ENCODE measurements around the gene CRYZL1. TPM values are rescaled to one million over a fixed set of nuclear protein-coding genes. Genes with fewer than 3 reads are reported as not detected.

Gene CRYZL1
- total RNA-seq, 1 donor from 2014 or later = 30.7 TPM

DNA sequence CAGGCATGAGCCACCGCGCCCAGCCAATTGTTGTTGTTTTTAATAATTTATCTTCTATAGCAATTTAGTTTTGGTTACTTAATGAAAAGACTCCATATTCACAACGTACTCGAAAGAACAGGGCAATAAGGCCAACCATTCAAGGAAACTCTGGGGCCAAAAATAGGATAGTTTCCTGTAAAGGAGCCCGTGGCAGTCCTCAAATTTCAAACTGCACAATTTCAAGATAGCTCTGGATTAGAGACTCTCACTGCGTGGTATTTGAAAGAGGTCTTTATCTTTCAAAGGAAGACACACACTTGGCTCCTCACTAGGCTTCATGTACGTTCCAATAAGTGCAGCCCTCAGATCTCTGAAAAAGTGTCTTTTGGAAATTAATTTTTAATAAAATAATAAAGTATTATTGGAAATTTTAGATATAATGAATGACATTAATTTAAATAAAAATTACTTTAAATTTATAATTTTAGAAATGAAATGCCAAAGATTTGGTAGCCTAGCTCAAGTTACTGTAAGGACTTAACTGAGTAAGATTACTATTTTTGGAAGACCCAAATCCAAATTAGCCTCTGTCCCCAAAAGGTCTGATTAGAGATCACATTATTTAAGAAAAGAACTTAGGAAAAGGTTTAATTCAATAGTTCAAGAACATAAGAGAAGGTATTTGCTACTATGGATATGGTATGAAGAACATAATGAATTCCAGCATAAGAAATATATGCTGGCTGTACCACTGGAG is 30.4 kb downstream of the CRYZL1 start:
- H3K27me3 Mint-ChIP-seq (ENCODE audit: low read depth, unreplicated experiment) = no peaks in the 10 kb centered on the region
- FAIRE-seq = no peak
- H2AFZ ChIP-seq (ENCODE audit: low read depth, low read length) = no peak overlapping the region
- no peak overlapping the region for H3K4me3 ChIP-seq (ENCODE audit: insufficient read depth, low read depth, low read length)
- no peaks in the 10 kb centered on the region for H4K20me1 ChIP-seq (ENCODE audit: insufficient read depth, low read length)
- H3K36me3 ChIP-seq (ENCODE audit: insufficient read depth, low read length) = peaks cover 8% of the 10 kb centered on the region
- H3K27ac Mint-ChIP-seq (ENCODE audit: unreplicated experiment) = no peak overlapping the region
- DNase-seq (ENCODE audit: low read depth) = no peak
- no peaks in the 10 kb centered on the region for H3K4me1 Mint-ChIP-seq (ENCODE audit: low read depth, unreplicated experiment)
- no peaks in the 10 kb centered on the region for H3K27me3 ChIP-seq (ENCODE audit: insufficient read depth, low read length)
- no peak overlapping the region for H3K27ac ChIP-seq (ENCODE audit: low read depth, low read length)
- no peak for TF ChIP-seq EZH2 (IDR thresholded peaks at IDR 0.05; ENCODE audit: insufficient read depth, low read length)
- no peak for TF ChIP-seq CTCF (IDR thresholded peaks at IDR 0.05; ENCODE audit: insufficient read depth, low read depth, low read length)
- no peaks in the 10 kb centered on the region for H3K79me2 ChIP-seq (ENCODE audit: insufficient read depth, low read length)
- no peaks in the 10 kb centered on the region for H3K9me3 Mint-ChIP-seq (ENCODE audit: unreplicated experiment)
- no peak overlapping the region for H3K4me3 Mint-ChIP-seq (ENCODE audit: unreplicated experiment)
- H3K4me2 ChIP-seq (ENCODE audit: low read length) = no peak overlapping the region
- H3K9me3 ChIP-seq (ENCODE audit: insufficient read depth, low read depth, low read length) = no peaks in the 10 kb centered on the region
- peaks cover 3% of the 10 kb centered on the region for H3K36me3 Mint-ChIP-seq (ENCODE audit: low read depth, unreplicated experiment)
- no peaks in the 10 kb centered on the region for H3K4me1 ChIP-seq (ENCODE audit: insufficient read depth, low read length)
- H3K9ac ChIP-seq (ENCODE audit: low read length) = no peak overlapping the region

GRCh38 chr21:33608559-33608958 is 33.0 kb downstream of the CRYZL1 start:
- Mint-ChIP-seq H3K4me1 (ENCODE audit: low read depth, unreplicated experiment) (no peaks in the 10 kb centered on the region), H3K4me3 (ENCODE audit: unreplicated experiment) (no peak overlapping the region), H3K36me3 (ENCODE audit: low read depth, unreplicated experiment) (peaks cover 3% of the 10 kb centered on the region), H3K9me3 (ENCODE audit: unreplicated experiment) (no peaks in the 10 kb centered on the region), H3K27ac (ENCODE audit: unreplicated experiment) (no peak overlapping the region), H3K27me3 (ENCODE audit: low read depth, unreplicated experiment) (no peaks in the 10 kb centered on the region)
- Histone ChIP-seq H3K4me2 (ENCODE audit: low read length) (peak overlapping the region; percentile 15), H3K4me1 (ENCODE audit: insufficient read depth, low read length) (no peaks in the 10 kb centered on the region), H4K20me1 (ENCODE audit: insufficient read depth, low read length) (no peaks in the 10 kb centered on the region), H3K4me3 (ENCODE audit: insufficient read depth, low read depth, low read length) (no peak overlapping the region), H2AFZ (ENCODE audit: low read depth, low read length) (no peak overlapping the region), H3K79me2 (ENCODE audit: insufficient read depth, low read length) (no peaks in the 10 kb centered on the region), H3K36me3 (ENCODE audit: insufficient read depth, low read length) (peaks cover 4% of the 10 kb centered on the region), H3K9me3 (ENCODE audit: insufficient read depth, low read depth, low read length) (no peaks in the 10 kb centered on the region), H3K27ac (ENCODE audit: low read depth, low read length) (peak overlapping the region; percentile 4), H3K27me3 (ENCODE audit: insufficient read depth, low read length) (no peaks in the 10 kb centered on the region), H3K9ac (ENCODE audit: low read length) (no peak overlapping the region)
- TF ChIP-seq EZH2 (IDR thresholded peaks at IDR 0.05; ENCODE audit: insufficient read depth, low read length) = no peak
- FAIRE-seq (no peak), DNase-seq (ENCODE audit: low read depth) (peak; percentile 6)

DNA sequence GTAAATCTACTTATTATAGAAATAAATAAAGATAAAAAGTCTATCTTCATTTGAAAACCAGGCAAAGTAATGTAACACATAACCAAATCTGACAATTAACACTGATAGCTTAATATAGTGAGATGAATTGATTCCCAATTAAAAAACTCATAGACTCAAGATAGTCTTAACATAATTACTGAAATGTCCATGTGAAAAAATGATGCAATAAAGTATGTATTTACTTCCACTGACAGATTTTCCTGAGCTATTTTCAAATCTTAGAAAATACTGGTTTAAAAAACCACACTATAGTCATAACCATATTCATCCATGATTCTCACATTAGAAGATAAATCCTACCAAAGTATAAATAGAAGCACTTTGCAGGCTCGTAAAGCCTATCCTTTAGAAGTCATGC is 43.5 kb downstream of the CRYZL1 start:
- H3K4me3 Mint-ChIP-seq (ENCODE audit: unreplicated experiment) = no peak overlapping the region
- Histone ChIP-seq H3K27me3 (ENCODE audit: insufficient read depth, low read length) (no peaks in the 10 kb centered on the region), H3K4me3 (ENCODE audit: insufficient read depth, low read depth, low read length) (no peak overlapping the region), H3K36me3 (ENCODE audit: insufficient read depth, low read length) (peaks cover 36% of the 10 kb centered on the region), H2AFZ (ENCODE audit: low read depth, low read length) (no peak overlapping the region), H3K9ac (ENCODE audit: low read length) (no peak overlapping the region), H3K9me3 (ENCODE audit: insufficient read depth, low read depth, low read length) (no peaks in the 10 kb centered on the region), H3K4me1 (ENCODE audit: insufficient read depth, low read length) (no peaks in the 10 kb centered on the region), H3K4me2 (ENCODE audit: low read length) (no peak overlapping the region), H3K79me2 (ENCODE audit: insufficient read depth, low read length) (no peaks in the 10 kb centered on the region), H3K27ac (ENCODE audit: low read depth, low read length) (no peak overlapping the region), H4K20me1 (ENCODE audit: insufficient read depth, low read length) (no peaks in the 10 kb centered on the region)
- DNase-seq (ENCODE audit: low read depth) (no peak), FAIRE-seq (no peak)
- H3K9me3 Mint-ChIP-seq (ENCODE audit: unreplicated experiment) = no peaks in the 10 kb centered on the region
- peaks cover 9% of the 10 kb centered on the region for H3K36me3 Mint-ChIP-seq (ENCODE audit: low read depth, unreplicated experiment)
- no peaks in the 10 kb centered on the region for H3K27me3 Mint-ChIP-seq (ENCODE audit: low read depth, unreplicated experiment)
- H3K27ac Mint-ChIP-seq (ENCODE audit: unreplicated experiment) = no peak overlapping the region
- no peaks in the 10 kb centered on the region for H3K4me1 Mint-ChIP-seq (ENCODE audit: low read depth, unreplicated experiment)
- TF ChIP-seq EZH2 (IDR thresholded peaks at IDR 0.05; ENCODE audit: insufficient read depth, low read length) = no peak
- no peak for TF ChIP-seq CTCF (IDR thresholded peaks at IDR 0.05; ENCODE audit: insufficient read depth, low read depth, low read length)
